ENCODE data around the gene STAMBPL1.

The STAMBPL1 gene

GRCh38 chr10:88957381-88957780, 77.3 kb downstream of the STAMBPL1 start:
- no peak for DNase-seq

- DNase-seq: no peak
Measured at GRCh38 chr10:88958721-88959120, 78.7 kb downstream of the STAMBPL1 start.

- DNase-seq: no peak
Measured at GRCh38 chr10:88960802-88961201, 80.8 kb downstream of the STAMBPL1 start.

GRCh38 chr10:88961266-88961665, 81.2 kb downstream of the STAMBPL1 start:
- no peak for DNase-seq

GRCh38 chr10:88962336-88962735, 82.3 kb downstream of the STAMBPL1 start:
- no peak for DNase-seq

GRCh38 chr10:88963318-88963717, 83.3 kb downstream of the STAMBPL1 start:
- no peak for DNase-seq

- DNase-seq: no peak
Measured at GRCh38 chr10:88964360-88964759, 84.3 kb downstream of the STAMBPL1 start.

- DNase-seq: no peak
Measured at GRCh38 chr10:88964869-88965415, 84.9 kb downstream of the STAMBPL1 start.

- no peak for DNase-seq
Measured at GRCh38 chr10:88966797-88967196, 86.8 kb downstream of the STAMBPL1 start.

GRCh38 chr10:88968391-88968790, 88.3 kb downstream of the STAMBPL1 start:
- DNase-seq: no peak

GRCh38 chr10:88971221-88972061, 91.4 kb downstream of the STAMBPL1 start:
- DNase-seq: no peak
